Measurements from ENCODE around the gene TXLNA. TPM values are rescaled to one million over a fixed set of nuclear protein-coding genes. Genes with fewer than 3 reads are reported as not detected.

The TXLNA gene
- total and polyA plus RNA-seq, 2 experiments from 2014 or later: 15.2 to 52.1 TPM

DNA sequence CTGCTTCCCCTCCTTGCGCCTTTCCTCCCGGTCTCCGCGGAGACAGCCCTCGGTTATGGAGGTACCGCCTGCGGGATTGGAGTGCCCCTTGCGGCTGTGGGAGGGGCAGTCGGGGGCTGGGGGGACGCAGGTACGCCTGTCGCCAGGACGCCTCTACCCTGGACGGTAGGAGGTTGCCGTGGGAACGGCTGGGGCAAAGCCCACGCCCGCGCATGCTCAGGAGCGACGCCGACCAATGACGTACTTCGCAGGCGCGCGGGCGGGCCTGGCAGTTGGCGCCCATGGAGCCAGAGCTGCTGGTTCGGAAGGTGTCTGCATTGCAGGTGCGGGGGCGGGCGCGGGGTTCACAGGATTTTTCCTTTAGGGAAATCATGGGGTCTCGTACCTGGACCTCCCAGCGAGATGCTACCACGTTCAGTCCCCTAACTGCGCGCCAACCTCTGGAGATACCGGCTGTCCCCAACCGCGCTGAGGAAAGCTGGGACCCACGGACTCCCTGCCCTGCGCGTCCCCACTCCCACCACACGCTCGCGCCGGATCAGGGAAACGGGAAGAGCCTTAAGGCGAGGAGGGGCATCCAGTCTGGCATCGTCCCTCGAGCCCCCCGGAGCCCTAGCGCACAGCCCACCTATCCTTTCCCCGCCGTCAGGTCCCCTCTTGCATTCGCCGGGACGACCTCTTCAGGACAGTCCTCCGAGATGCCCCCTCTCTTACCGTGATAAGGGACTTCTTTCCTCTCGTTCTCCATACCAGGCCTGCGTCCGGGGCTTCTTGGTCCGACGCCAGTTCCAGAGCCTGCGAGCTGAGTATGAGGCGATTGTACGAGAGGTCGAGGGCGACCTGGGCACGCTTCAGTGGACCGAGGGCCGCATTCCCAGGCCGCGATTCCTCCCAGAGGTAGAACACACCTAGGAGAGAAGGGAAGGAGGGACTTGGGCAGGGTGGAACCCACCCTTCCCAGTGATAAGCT, 26.2 kb downstream of the TXLNA start, which contains the start of gene IQCC:
Gene IQCC (plus strand): TSS at position 271 of the 970 bp plus-strand sequence. CDS start 11 bp downstream, at position 282.
- Mint-ChIP-seq H3K4me1 (peaks cover 17% of the 10 kb centered on the region), H3K36me3 (ENCODE audit: low read depth) (peaks cover 14% of the 10 kb centered on the region; the same call in 2 of the 3 replicates), H3K4me3 (peak within 1 kb of the TSS; percentile 96), H3K27me3 (ENCODE audit: insufficient read depth, low read depth, poor library complexity) (peaks cover 42% of the 10 kb centered on the region), H3K27ac (peak within 1 kb of the TSS; percentile 84), H3K9me3 (peaks cover 2% of the 10 kb centered on the region; the same call in 1 of the 3 replicates)
- Histone ChIP-seq H3F3A (replicated peaks; ENCODE audit: low read depth) (peaks cover 17% of the 10 kb centered on the region; the same call in 1 of the 2 replicates), H3K79me2 (replicated peaks; ENCODE audit: insufficient read depth) (no peaks in the 10 kb centered on the region), H3K4me3 (peak within 1 kb of the TSS; percentile 89), H3K27me3 (ENCODE audit: insufficient read depth) (peaks cover 28% of the 10 kb centered on the region), H3K4me2 (peak within 1 kb of the TSS; percentile 99), H4K20me1 (replicated peaks; ENCODE audit: insufficient read depth) (no peaks in the 10 kb centered on the region), H3K4me1 (ENCODE audit: insufficient read depth) (peaks cover 15% of the 10 kb centered on the region; the same call in 1 of the 2 replicates), H3K27ac (ENCODE audit: low read depth) (no peak within 1 kb of the TSS), H3K9me2 (ENCODE audit: insufficient read depth) (no peaks in the 10 kb centered on the region), H2AFZ (peak within 1 kb of the TSS; percentile 99), H3K36me3 (ENCODE audit: insufficient read depth) (no peaks in the 10 kb centered on the region)
- DNase-seq (ENCODE audit: low spot score) (peak; percentile 97), ATAC-seq (peak; percentile 74)
- TF ChIP-seq STAT1 (IDR thresholded peaks at IDR 0.05; ENCODE audit: unreplicated experiment) (no peak), ZNF114 (CRISPR knock-in tag; IDR thresholded peaks at IDR 0.05) (no peak), EZH2 (IDR thresholded peaks at IDR 0.05; ENCODE audit: low read depth, unreplicated experiment) (no peak), POLR2AphosphoS5 (IDR thresholded peaks at IDR 0.05; ENCODE audit: low read depth) (peak; percentile 89), CREB1 (CRISPR knock-in tag; IDR thresholded peaks at IDR 0.05; ENCODE audit: low read depth) (peak; percentile 95), NANOG (IDR thresholded peaks at IDR 0.05; ENCODE audit: borderline replicate concordance) (no peak), JUNB (IDR thresholded peaks at IDR 0.05; ENCODE audit: unreplicated experiment) (no peak), ZNF331 (CRISPR knock-in tag; IDR thresholded peaks at IDR 0.05; ENCODE audit: low read depth) (no peak), CTCF (conservative IDR thresholded peaks at IDR 0.05; ENCODE audit: low read depth in 2 of 2) (peak; percentile 39 to 61)
- TF ChIP-seq, protein P1, sequence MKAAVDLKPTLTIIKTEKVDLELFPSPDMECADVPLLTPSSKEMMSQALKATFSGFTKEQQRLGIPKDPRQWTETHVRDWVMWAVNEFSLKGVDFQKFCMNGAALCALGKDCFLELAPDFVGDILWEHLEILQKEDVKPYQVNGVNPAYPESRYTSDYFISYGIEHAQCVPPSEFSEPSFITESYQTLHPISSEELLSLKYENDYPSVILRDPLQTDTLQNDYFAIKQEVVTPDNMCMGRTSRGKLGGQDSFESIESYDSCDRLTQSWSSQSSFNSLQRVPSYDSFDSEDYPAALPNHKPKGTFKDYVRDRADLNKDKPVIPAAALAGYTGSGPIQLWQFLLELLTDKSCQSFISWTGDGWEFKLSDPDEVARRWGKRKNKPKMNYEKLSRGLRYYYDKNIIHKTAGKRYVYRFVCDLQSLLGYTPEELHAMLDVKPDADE (IDR thresholded peaks at IDR 0.05): no peak

GRCh38 chr1:32208469-32208868, 29.0 kb downstream of the TXLNA start:
- Histone ChIP-seq H3F3A (replicated peaks; ENCODE audit: low read depth) (peaks cover 5% of the 10 kb centered on the region; the same call in 1 of the 2 replicates), H3K4me1 (ENCODE audit: insufficient read depth) (0 out of 2 replicates have a peak, but pooled peaks cover 4% of the 10 kb centered on the region), H3K79me2 (replicated peaks; ENCODE audit: insufficient read depth) (no peaks in the 10 kb centered on the region), H4K20me1 (replicated peaks; ENCODE audit: insufficient read depth) (no peaks in the 10 kb centered on the region), H2AFZ (no peak overlapping the region), H3K4me2 (no peak overlapping the region), H3K36me3 (ENCODE audit: insufficient read depth) (no peaks in the 10 kb centered on the region), H3K27ac (ENCODE audit: low read depth) (no peak overlapping the region), H3K4me3 (no peak overlapping the region), H3K9me2 (ENCODE audit: insufficient read depth) (no peaks in the 10 kb centered on the region), H3K27me3 (ENCODE audit: insufficient read depth) (peaks cover 15% of the 10 kb centered on the region; the same call in 1 of the 2 replicates)
- H3K4me3 Mint-ChIP-seq: no peak overlapping the region
- ATAC-seq: no peak
- peaks cover 34% of the 10 kb centered on the region for H3K27me3 Mint-ChIP-seq (ENCODE audit: insufficient read depth, low read depth, poor library complexity)
- H3K27ac Mint-ChIP-seq: no peak overlapping the region
- peaks cover 14% of the 10 kb centered on the region; the same call in 2 of the 3 replicates for H3K36me3 Mint-ChIP-seq (ENCODE audit: low read depth)
- peaks cover 6% of the 10 kb centered on the region for H3K4me1 Mint-ChIP-seq
- TF ChIP-seq ZNF114 (CRISPR knock-in tag; IDR thresholded peaks at IDR 0.05) (no peak), CTCF (conservative IDR thresholded peaks at IDR 0.05; ENCODE audit: low read depth in 2 of 2) (no peak)
- no peaks in the 10 kb centered on the region for H3K9me3 Mint-ChIP-seq
- no peak for DNase-seq (ENCODE audit: low spot score)

Data from GM23338 (cell line).